Measurements from ENCODE around the gene ATXN1.

The ATXN1 gene

GRCh38 chr6:16295471-16295870 lies 465.8 kb downstream of the ATXN1 start:
- no peaks in the 10 kb centered on the region for H3K4me1 ChIP-seq (ENCODE audit: control insufficient read depth, low read length)
- no peak overlapping the region for H3K4me2 ChIP-seq (ENCODE audit: low read length)
- H3F3A ChIP-seq (ENCODE audit: control insufficient read depth, insufficient read depth) = no peaks in the 10 kb centered on the region
- no peaks in the 10 kb centered on the region for H3K9me2 ChIP-seq (replicated peaks; ENCODE audit: control insufficient read depth, low read length)
- H3K4me3 ChIP-seq (ENCODE audit: low read length) = no peak overlapping the region
- no peaks in the 10 kb centered on the region for H3K9me3 ChIP-seq (ENCODE audit: control insufficient read depth, insufficient read depth, low read length)
- no peaks in the 10 kb centered on the region for H3K36me3 ChIP-seq (ENCODE audit: control insufficient read depth, low read length)
- no peaks in the 10 kb centered on the region for H3K79me2 ChIP-seq (ENCODE audit: control insufficient read depth, low read length)
- TF ChIP-seq EZH2phosphoT487 (IDR thresholded peaks at IDR 0.05; ENCODE audit: borderline replicate concordance, low read length) (no peak), CTCF (IDR thresholded peaks at IDR 0.05; ENCODE audit: low read depth, low read length, poor library complexity, severe bottlenecking) (no peak)
- no peaks in the 10 kb centered on the region for H3K27me3 ChIP-seq (ENCODE audit: control insufficient read depth, low read length)
- H4K20me1 ChIP-seq (ENCODE audit: control insufficient read depth, insufficient read depth, low read depth, low read length) = no peaks in the 10 kb centered on the region
- H3K27ac ChIP-seq (ENCODE audit: low read depth, low read length) = no peak overlapping the region

- no peaks in the 10 kb centered on the region for H3K36me3 ChIP-seq (ENCODE audit: control insufficient read depth, low read length)
- H3K27ac ChIP-seq (ENCODE audit: low read depth, low read length) = no peak overlapping the region
- no peaks in the 10 kb centered on the region for H3K4me1 ChIP-seq (ENCODE audit: control insufficient read depth, low read length)
- no peak for TF ChIP-seq CTCF (IDR thresholded peaks at IDR 0.05; ENCODE audit: low read depth, low read length, poor library complexity, severe bottlenecking)
- no peak for TF ChIP-seq EZH2phosphoT487 (IDR thresholded peaks at IDR 0.05; ENCODE audit: borderline replicate concordance, low read length)
- H3K27me3 ChIP-seq (ENCODE audit: control insufficient read depth, low read length) = no peaks in the 10 kb centered on the region
- no peaks in the 10 kb centered on the region for H3F3A ChIP-seq (ENCODE audit: control insufficient read depth, insufficient read depth)
- H4K20me1 ChIP-seq (ENCODE audit: control insufficient read depth, insufficient read depth, low read depth, low read length) = no peaks in the 10 kb centered on the region
- no peaks in the 10 kb centered on the region for H3K9me3 ChIP-seq (ENCODE audit: control insufficient read depth, insufficient read depth, low read length)
- no peak overlapping the region for H3K4me3 ChIP-seq (ENCODE audit: low read length)
- no peaks in the 10 kb centered on the region for H3K79me2 ChIP-seq (ENCODE audit: control insufficient read depth, low read length)
- H3K4me2 ChIP-seq (ENCODE audit: low read length) = no peak overlapping the region
- no peaks in the 10 kb centered on the region for H3K9me2 ChIP-seq (replicated peaks; ENCODE audit: control insufficient read depth, low read length)
These were observed 466.2 kb downstream of the ATXN1 start for GRCh38 chr6:16295060-16295459.

- Histone ChIP-seq H3K9me2 (replicated peaks; ENCODE audit: control insufficient read depth, low read length) (no peaks in the 10 kb centered on the region), H3F3A (ENCODE audit: control insufficient read depth, insufficient read depth) (no peaks in the 10 kb centered on the region), H3K9me3 (ENCODE audit: control insufficient read depth, insufficient read depth, low read length) (no peaks in the 10 kb centered on the region), H3K4me3 (ENCODE audit: low read length) (no peak overlapping the region), H3K27ac (ENCODE audit: low read depth, low read length) (no peak overlapping the region), H3K27me3 (ENCODE audit: control insufficient read depth, low read length) (no peaks in the 10 kb centered on the region), H3K4me2 (ENCODE audit: low read length) (no peak overlapping the region), H3K36me3 (ENCODE audit: control insufficient read depth, low read length) (no peaks in the 10 kb centered on the region), H3K4me1 (ENCODE audit: control insufficient read depth, low read length) (no peaks in the 10 kb centered on the region), H4K20me1 (ENCODE audit: control insufficient read depth, insufficient read depth, low read depth, low read length) (no peaks in the 10 kb centered on the region), H3K79me2 (ENCODE audit: control insufficient read depth, low read length) (no peaks in the 10 kb centered on the region)
- TF ChIP-seq CTCF (IDR thresholded peaks at IDR 0.05; ENCODE audit: low read depth, low read length, poor library complexity, severe bottlenecking) = no peak
- no peak for TF ChIP-seq EZH2phosphoT487 (IDR thresholded peaks at IDR 0.05; ENCODE audit: borderline replicate concordance, low read length)
These were observed 466.9 kb downstream of the ATXN1 start for GRCh38 chr6:16294371-16294770.

GRCh38 chr6:16292942-16293341 lies 468.3 kb downstream of the ATXN1 start:
- H3K36me3 ChIP-seq (ENCODE audit: control insufficient read depth, low read length) = no peaks in the 10 kb centered on the region
- no peaks in the 10 kb centered on the region for H3K9me2 ChIP-seq (replicated peaks; ENCODE audit: control insufficient read depth, low read length)

More at GRCh38 chr6:16292942-16293341, 468.3 kb downstream of the ATXN1 start:
- Histone ChIP-seq H3K27me3 (ENCODE audit: control insufficient read depth, low read length) (no peaks in the 10 kb centered on the region), H3K79me2 (ENCODE audit: control insufficient read depth, low read length) (no peaks in the 10 kb centered on the region), H3F3A (ENCODE audit: control insufficient read depth, insufficient read depth) (no peaks in the 10 kb centered on the region), H3K27ac (ENCODE audit: low read depth, low read length) (no peak overlapping the region), H3K4me2 (ENCODE audit: low read length) (no peak overlapping the region), H3K4me1 (ENCODE audit: control insufficient read depth, low read length) (no peaks in the 10 kb centered on the region), H3K4me3 (ENCODE audit: low read length) (no peak overlapping the region), H4K20me1 (ENCODE audit: control insufficient read depth, insufficient read depth, low read depth, low read length) (no peaks in the 10 kb centered on the region), H3K9me3 (ENCODE audit: control insufficient read depth, insufficient read depth, low read length) (no peaks in the 10 kb centered on the region)
- no peak for TF ChIP-seq EZH2phosphoT487 (IDR thresholded peaks at IDR 0.05; ENCODE audit: borderline replicate concordance, low read length)
- no peak for TF ChIP-seq CTCF (IDR thresholded peaks at IDR 0.05; ENCODE audit: low read depth, low read length, poor library complexity, severe bottlenecking)
